SJCRH30 (cell line): ENCODE measurements around the gene TCF12. TPM values are rescaled to one million over a fixed set of nuclear protein-coding genes. Genes with fewer than 3 reads are reported as not detected.
"Not testable (repeated sequence)": the region's sequence is repeated elsewhere in the genome, so short reads cannot be mapped to it uniquely, and the experiment has no call there.

ENCODE experiments used
- DNase-seq, 2 experiments: peaks; one replicate each; pipeline ENCODE4 v3.0.0-alpha.2; 2015 to 2020
- H3K27ac ChIP-seq: fragments of 250-450 bp; sonication (Bioruptor Pico); 2 replicates; pipeline ENCODE4 v1.5.1; 2020; ENCODE audit warnings: mild to moderate bottlenecking, moderate library complexity
- H3K27me3 ChIP-seq: fragments of 250-450 bp; sonication (Bioruptor Pico); 2 replicates; pipeline ENCODE4 v1.5.1; 2020; ENCODE audit warnings: mild to moderate bottlenecking, moderate library complexity
- H3K36me3 ChIP-seq: fragments of 250-450 bp; sonication (Bioruptor Pico); 2 replicates; pipeline ENCODE4 v1.5.1; 2020; ENCODE audit warnings: mild to moderate bottlenecking, moderate library complexity
- H3K4me1 ChIP-seq: fragments of 250-450 bp; sonication (Bioruptor Pico); 2 replicates; pipeline ENCODE4 v1.5.1; 2020; ENCODE audit warnings: mild to moderate bottlenecking, moderate library complexity
- H3K4me3 ChIP-seq: fragments of 250-450 bp; sonication (Bioruptor Pico); 2 replicates; pipeline ENCODE4 v1.5.1; 2020; ENCODE audit warnings: mild to moderate bottlenecking, moderate library complexity
- H3K9me3 ChIP-seq: fragments of 250-450 bp; sonication (Bioruptor Pico); replicated peaks from 2 replicates; pipeline ENCODE4 v1.5.1; 2020; ENCODE audit warnings: mild to moderate bottlenecking, moderate library complexity
- total RNA-seq: library from RNA; depleted of rRNA; stranded (reverse); fragments of >200 nt; shearing (Covaris generic); gene quantifications from 2 replicates; pipeline ENCODE4 v1.2.3, GENCODE V29; 2014

TCF12 gene
- total RNA-seq, 1 experiment from 2014 or later: 173 TPM

GRCh38 chr15:56929399-56929798 lies 11.0 kb downstream of the TCF12 start:
- Histone ChIP-seq H3K27ac (no peak overlapping the region), H3K27me3 (no peaks in the 10 kb centered on the region), H3K4me3 (no peak overlapping the region), H3K9me3 (no peaks in the 10 kb centered on the region), H3K4me1 (peaks cover 10% of the 10 kb centered on the region; the same call in 1 of the 2 replicates), H3K36me3 (peaks cover 40% of the 10 kb centered on the region)
- DNase-seq: no peak

GRCh38 chr15:56929933-56930332 lies 11.5 kb downstream of the TCF12 start:
- peaks cover 10% of the 10 kb centered on the region; the same call in 1 of the 2 replicates for H3K4me1 ChIP-seq
- H3K36me3 ChIP-seq: peaks cover 35% of the 10 kb centered on the region
- no peak overlapping the region for H3K27ac ChIP-seq
- H3K27me3 ChIP-seq: no peaks in the 10 kb centered on the region
- H3K4me3 ChIP-seq: no peak overlapping the region
- H3K9me3 ChIP-seq: no peaks in the 10 kb centered on the region
- DNase-seq: no peak

GRCh38 chr15:56930669-56931313 lies 12.3 kb downstream of the TCF12 start:
- Histone ChIP-seq H3K4me3 (no peak overlapping the region), H3K4me1 (peaks cover 10% of the 10 kb centered on the region; the same call in 1 of the 2 replicates), H3K27me3 (no peaks in the 10 kb centered on the region), H3K36me3 (peaks cover 32% of the 10 kb centered on the region), H3K27ac (no peak overlapping the region), H3K9me3 (no peaks in the 10 kb centered on the region; the same call in 1 of the 2 replicates)
- DNase-seq: no peak

GRCh38 chr15:56931639-56932508 lies 13.4 kb downstream of the TCF12 start:
- peaks cover 35% of the 10 kb centered on the region for H3K36me3 ChIP-seq
- H3K27me3 ChIP-seq: no peaks in the 10 kb centered on the region
- DNase-seq: peak in 1 of 2 experiments; percentile 16
- peaks cover 3% of the 10 kb centered on the region; the same call in 1 of the 2 replicates for H3K9me3 ChIP-seq
- H3K27ac ChIP-seq: no peak overlapping the region
- peaks cover 10% of the 10 kb centered on the region; the same call in 1 of the 2 replicates for H3K4me1 ChIP-seq
- H3K4me3 ChIP-seq: no peak overlapping the region

GRCh38 chr15:56932509-56932868 lies 14.0 kb downstream of the TCF12 start:
- DNase-seq, H3K27me3 ChIP-seq, H3K4me3 ChIP-seq, H3K4me1 ChIP-seq, H3K27ac ChIP-seq, H3K9me3 ChIP-seq: not testable (repeated sequence)
- peaks cover 31% of the 10 kb centered on the region for H3K36me3 ChIP-seq

GRCh38 chr15:56933410-56933809 lies 15.0 kb downstream of the TCF12 start:
- Histone ChIP-seq H3K4me3 (no peak overlapping the region), H3K27ac (no peak overlapping the region), H3K27me3 (no peaks in the 10 kb centered on the region), H3K36me3 (peaks cover 24% of the 10 kb centered on the region), H3K4me1 (peaks cover 7% of the 10 kb centered on the region; the same call in 1 of the 2 replicates), H3K9me3 (peaks cover 3% of the 10 kb centered on the region; the same call in 1 of the 2 replicates)
- no peak for DNase-seq

GRCh38 chr15:56933811-56934210 lies 15.4 kb downstream of the TCF12 start:
- Histone ChIP-seq H3K4me3 (no peak overlapping the region), H3K36me3 (peaks cover 26% of the 10 kb centered on the region), H3K4me1 (peaks cover 7% of the 10 kb centered on the region; the same call in 1 of the 2 replicates), H3K27me3 (no peaks in the 10 kb centered on the region), H3K9me3 (peaks cover 3% of the 10 kb centered on the region; the same call in 1 of the 2 replicates), H3K27ac (no peak overlapping the region)
- DNase-seq: no peak

GRCh38 chr15:56934269-56934668 lies 15.8 kb downstream of the TCF12 start:
- peaks cover 5% of the 10 kb centered on the region; the same call in 1 of the 2 replicates for H3K9me3 ChIP-seq
- no peak overlapping the region for H3K4me3 ChIP-seq
- no peaks in the 10 kb centered on the region for H3K27me3 ChIP-seq
- DNase-seq: no peak
- peaks cover 27% of the 10 kb centered on the region for H3K36me3 ChIP-seq
- peaks cover 4% of the 10 kb centered on the region; the same call in 1 of the 2 replicates for H3K4me1 ChIP-seq
- no peak overlapping the region for H3K27ac ChIP-seq

GRCh38 chr15:56936929-56937328 lies 18.5 kb downstream of the TCF12 start:
- no peak for DNase-seq
- Histone ChIP-seq H3K4me3 (no peak overlapping the region), H3K36me3 (peaks cover 28% of the 10 kb centered on the region), H3K27me3 (no peaks in the 10 kb centered on the region), H3K4me1 (peaks cover 4% of the 10 kb centered on the region; the same call in 1 of the 2 replicates), H3K9me3 (peaks cover 5% of the 10 kb centered on the region; the same call in 1 of the 2 replicates), H3K27ac (no peak overlapping the region)

- DNase-seq: no peak
- H3K27me3 ChIP-seq: no peaks in the 10 kb centered on the region
- 0 out of 2 replicates have a peak, but pooled peaks cover 2% of the 10 kb centered on the region for H3K4me1 ChIP-seq
- H3K9me3 ChIP-seq: peaks cover 5% of the 10 kb centered on the region; the same call in 1 of the 2 replicates
- H3K4me3 ChIP-seq: no peak overlapping the region
- H3K27ac ChIP-seq: no peak overlapping the region
- H3K36me3 ChIP-seq: peaks cover 24% of the 10 kb centered on the region
Observed at GRCh38 chr15:56939257-56939656, 20.8 kb downstream of the TCF12 start.

- peaks cover 28% of the 10 kb centered on the region for H3K36me3 ChIP-seq
- no peak overlapping the region for H3K27ac ChIP-seq
- DNase-seq: no peak
- no peak overlapping the region for H3K4me3 ChIP-seq
- H3K4me1 ChIP-seq: 0 out of 2 replicates have a peak, but pooled peaks cover 2% of the 10 kb centered on the region
- H3K9me3 ChIP-seq: peaks cover 5% of the 10 kb centered on the region; the same call in 1 of the 2 replicates
- no peaks in the 10 kb centered on the region for H3K27me3 ChIP-seq
Observed at GRCh38 chr15:56940388-56940787, 21.9 kb downstream of the TCF12 start.

GRCh38 chr15:56942118-56942517 lies 23.7 kb downstream of the TCF12 start:
- Histone ChIP-seq H3K4me1 (0 out of 2 replicates have a peak, but pooled peaks cover 2% of the 10 kb centered on the region), H3K36me3 (peaks cover 23% of the 10 kb centered on the region), H3K27me3 (no peaks in the 10 kb centered on the region), H3K4me3 (no peak overlapping the region), H3K27ac (no peak overlapping the region), H3K9me3 (0 out of 2 replicates have a peak, but pooled peaks cover 7% of the 10 kb centered on the region)
- DNase-seq: no peak

GRCh38 chr15:56943403-56943802 lies 25.0 kb downstream of the TCF12 start:
- no peak overlapping the region for H3K4me3 ChIP-seq
- no peak overlapping the region for H3K27ac ChIP-seq
- no peak for DNase-seq
- no peaks in the 10 kb centered on the region for H3K27me3 ChIP-seq
- H3K36me3 ChIP-seq: peaks cover 23% of the 10 kb centered on the region
- H3K4me1 ChIP-seq: 0 out of 2 replicates have a peak, but pooled peaks cover 2% of the 10 kb centered on the region
- H3K9me3 ChIP-seq: 0 out of 2 replicates have a peak, but pooled peaks cover 7% of the 10 kb centered on the region

- Histone ChIP-seq H3K27ac (no peak overlapping the region), H3K36me3 (peaks cover 14% of the 10 kb centered on the region), H3K4me1 (0 out of 2 replicates have a peak, but pooled peaks cover 9% of the 10 kb centered on the region), H3K9me3 (0 out of 2 replicates have a peak, but pooled peaks cover 5% of the 10 kb centered on the region), H3K27me3 (no peaks in the 10 kb centered on the region), H3K4me3 (no peak overlapping the region)
- DNase-seq: no peak
Observed at GRCh38 chr15:56944485-56944884, 26.0 kb downstream of the TCF12 start.
